GM12872 (cell line): ENCODE data around the gene TMEM255B.

Experiments used
- CTCF ChIP-seq: IDR thresholded peaks from 3 replicates; pipeline ENCODE4 v1.5.1; 2011; ENCODE audit warnings: low read depth, mild to moderate bottlenecking, low read length, moderate library complexity; ENCODE audit not compliant: insufficient read depth

TMEM255B gene

DNA sequence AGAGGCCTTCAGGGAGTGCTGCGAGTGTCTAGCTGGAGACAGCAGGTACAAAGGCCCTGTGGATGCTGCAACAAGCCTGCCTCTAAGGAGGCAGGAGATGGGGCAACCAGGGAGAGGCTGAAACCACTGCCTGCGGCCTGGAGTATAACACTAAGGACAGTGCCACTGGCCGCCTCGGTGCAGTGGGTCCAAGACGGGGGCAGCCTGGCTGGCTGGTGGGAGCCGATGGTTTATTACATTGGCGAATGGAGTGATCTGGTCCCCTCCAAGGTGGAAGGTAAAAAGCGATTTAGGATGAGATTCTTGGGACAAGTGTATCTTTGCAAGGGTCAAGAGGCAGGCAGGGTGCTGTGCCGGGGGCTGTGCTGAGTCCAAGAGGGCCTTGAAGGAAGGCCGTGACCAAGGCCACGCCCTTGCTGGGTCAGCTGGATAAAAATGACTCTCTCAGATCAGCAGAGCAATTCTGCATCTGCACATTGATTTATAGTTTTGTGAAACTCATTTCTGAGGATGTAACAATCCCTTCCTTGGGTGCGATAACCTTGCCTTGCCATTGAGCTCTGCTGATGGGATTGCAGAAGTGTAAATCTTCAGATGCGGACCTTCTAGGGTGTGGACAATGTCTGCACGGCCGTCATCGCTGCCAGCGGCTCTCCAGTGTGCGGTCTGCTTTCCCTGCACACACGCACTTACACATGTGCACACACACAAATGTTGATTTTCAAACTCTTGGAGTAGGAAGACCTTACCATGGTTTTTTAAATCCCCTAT lies 6.0 kb downstream of the TMEM255B start:
- no peak for TF ChIP-seq CTCF

DNA sequence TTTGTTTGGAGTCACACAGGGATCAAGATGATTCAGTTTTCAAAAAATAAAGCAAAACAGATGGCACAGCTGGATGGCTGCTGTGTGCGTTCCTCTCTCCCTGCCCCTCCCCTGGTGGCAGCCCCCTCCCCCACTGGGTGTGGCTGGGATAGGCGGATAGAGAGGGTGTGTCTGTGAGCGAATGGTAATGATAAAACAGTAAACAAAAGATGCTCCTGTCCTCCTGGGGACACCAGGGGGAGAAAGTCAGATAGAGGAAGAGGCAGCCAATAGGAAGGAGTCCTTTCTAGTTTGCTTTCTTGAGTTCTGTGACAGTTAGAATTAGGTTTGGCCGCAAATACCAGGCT lies 6.5 kb downstream of the TMEM255B start:
- no peak for TF ChIP-seq CTCF

GRCh38 chr13:113766035-113766800 lies 7.2 kb downstream of the TMEM255B start:
- no peak for TF ChIP-seq CTCF

DNA sequence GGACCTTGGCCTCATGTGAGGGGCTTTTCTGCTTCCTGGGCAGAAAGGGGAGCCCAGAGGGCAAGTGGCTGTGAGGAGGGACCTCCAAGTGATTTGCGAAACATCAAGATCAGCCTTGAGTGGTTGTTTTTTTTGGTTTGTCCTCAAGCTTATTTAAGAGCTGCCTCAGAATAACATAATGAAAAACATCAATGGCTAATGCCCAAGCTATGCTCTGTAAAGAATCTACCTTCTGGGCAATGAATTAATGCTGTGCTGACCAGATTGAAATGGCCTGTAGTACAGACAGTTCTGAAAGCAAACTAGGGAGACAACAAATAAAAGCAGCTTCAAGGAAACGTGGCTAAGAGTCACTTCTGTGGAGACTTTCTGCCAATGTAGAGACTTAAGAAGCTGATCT lies 8.3 kb downstream of the TMEM255B start:
- no peak for TF ChIP-seq CTCF

GRCh38 chr13:113768018-113768905 lies 9.2 kb downstream of the TMEM255B start:
- no peak for TF ChIP-seq CTCF

DNA sequence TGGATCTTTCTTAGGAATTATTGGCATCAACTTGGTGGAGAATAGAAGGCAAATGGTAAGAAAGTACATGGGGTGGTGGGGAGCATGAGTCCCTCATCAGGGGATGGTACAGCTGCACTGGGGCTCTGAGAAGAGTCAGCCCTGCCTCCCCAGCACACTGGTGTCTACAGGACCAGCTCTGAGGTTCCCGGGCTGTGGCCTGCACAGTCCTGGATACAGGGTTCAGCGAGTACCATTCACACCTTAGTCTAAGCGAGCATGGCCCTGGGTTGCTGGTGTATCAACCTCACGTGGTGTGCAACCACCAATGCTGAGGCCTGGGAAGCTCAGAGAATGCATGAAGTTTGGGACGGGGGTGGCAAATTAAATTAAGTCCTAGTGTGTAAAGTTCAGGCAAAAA lies 10.1 kb downstream of the TMEM255B start:
- no peak for TF ChIP-seq CTCF

GRCh38 chr13:113769881-113770280 lies 10.9 kb downstream of the TMEM255B start:
- TF ChIP-seq CTCF: no peak
